WTC11 (cell line): Measurements from ENCODE around the gene GPD1. TPM values are rescaled to one million over a fixed set of nuclear protein-coding genes. Genes with fewer than 3 reads are reported as not detected.

Experiments
- ATAC-seq: fragments of 200-7000 bp; cut with Tn5 transposase; 2 replicates; pipeline ENCODE4 v1.10.0; 2021; ENCODE audit warnings: mild to moderate bottlenecking, moderate library complexity
- CTCF ChIA-PET: fragments of 300-600 bp; sonication (Branson Sonifier 250); formaldehyde crosslinking; loops from one replicate; lab custom pipeline; 2021; ENCODE audit warnings: antibody characterized with exemption; lab: Charles Lee
- POLR2A ChIA-PET: fragments of 350-600 bp; sonication (Branson Sonifier 250); formaldehyde crosslinking; loops from one replicate; lab custom pipeline; 2021; ENCODE audit warnings: antibody characterized with exemption; lab: Charles Lee
- DNase-seq: peaks from one replicate; pipeline ENCODE4 v3.0.0; 2021; ENCODE audit warnings: low spot score
- H3K27ac Mint-ChIP-seq: 2 replicates; pipeline ENCODE4 v1.8.0; 2021; ENCODE audit warnings: mixed read lengths
- H3K27me3 Mint-ChIP-seq: 2 replicates; pipeline ENCODE4 v1.8.0; 2021; ENCODE audit warnings: low read depth, mild to moderate bottlenecking, moderate library complexity, mixed read lengths
- H3K36me3 Mint-ChIP-seq: 2 replicates; pipeline ENCODE4 v1.8.0; 2021; ENCODE audit warnings: mixed read lengths
- H3K4me1 Mint-ChIP-seq: 2 replicates; pipeline ENCODE4 v1.8.0; 2022; ENCODE audit warnings: mixed read lengths
- H3K4me3 Mint-ChIP-seq: 2 replicates; pipeline ENCODE4 v1.8.0; 2021; ENCODE audit warnings: mild to moderate bottlenecking, moderate library complexity, mixed read lengths
- H3K9me3 Mint-ChIP-seq: 2 replicates; pipeline ENCODE4 v1.8.0; 2021; ENCODE audit warnings: mixed read lengths
- AR ChIP-seq: fragments of 250-450 bp; sonication (Bioruptor Pico); IDR thresholded peaks from 2 replicates; pipeline ENCODE4 v1.9.0; 2021; ENCODE audit warnings: mild to moderate bottlenecking
- ATF6 ChIP-seq: sonication (generic); formaldehyde crosslinking; IDR thresholded peaks from 2 replicates; pipeline ENCODE4 v1.8.1; 2023; ENCODE audit warnings: mild to moderate bottlenecking, missing genetic modification reagents
- CBFB ChIP-seq: sonication (generic); formaldehyde crosslinking; IDR thresholded peaks from 2 replicates; pipeline ENCODE4 v1.8.1; 2022; ENCODE audit warnings: mild to moderate bottlenecking, low read depth, missing genetic modification reagents
- CTCF ChIP-seq: fragments of 200-600 bp; IDR thresholded peaks from 2 replicates; pipeline ENCODE4 v1.8.0; 2022; ENCODE audit warnings: antibody characterized with exemption
- ELF4 ChIP-seq: sonication (generic); formaldehyde crosslinking; IDR thresholded peaks from 2 replicates; pipeline ENCODE4 v1.8.1; 2022; ENCODE audit warnings: low read depth, mild to moderate bottlenecking, moderate library complexity, missing genetic modification reagents
- FOXP1 ChIP-seq: sonication (generic); formaldehyde crosslinking; IDR thresholded peaks from 2 replicates; pipeline ENCODE4 v1.8.0; 2022; ENCODE audit warnings: missing genetic modification reagents, mild to moderate bottlenecking, moderate library complexity, borderline replicate concordance
- GRHL2 ChIP-seq: fragments of 250-450 bp; sonication (Bioruptor Pico); IDR thresholded peaks from 2 replicates; pipeline ENCODE4 v1.8.0; 2022; ENCODE audit warnings: mild to moderate bottlenecking, moderate library complexity; ENCODE audit not compliant: insufficient replicate concordance, severe bottlenecking
- GTF2I ChIP-seq: fragments of 250-450 bp; sonication (Bioruptor Pico); conservative IDR thresholded peaks from 2 replicates; pipeline ENCODE4 v1.4.0; 2021; ENCODE audit warnings: mild to moderate bottlenecking
- HMGXB4 ChIP-seq: sonication (generic); formaldehyde crosslinking; IDR thresholded peaks from 2 replicates; pipeline ENCODE4 v1.8.1; 2023; ENCODE audit warnings: mild to moderate bottlenecking, moderate library complexity, missing genetic modification reagents
- RELA ChIP-seq: sonication (generic); formaldehyde crosslinking; IDR thresholded peaks from 2 replicates; pipeline ENCODE4 v1.8.1; 2022; ENCODE audit warnings: missing genetic modification reagents, mild to moderate bottlenecking, borderline replicate concordance
- SMAD3 ChIP-seq: sonication (generic); formaldehyde crosslinking; IDR thresholded peaks from 2 replicates; pipeline ENCODE4 v1.8.0; 2022; ENCODE audit warnings: missing genetic modification reagents, mild to moderate bottlenecking, borderline replicate concordance
- ZNF138 ChIP-seq: sonication (generic); formaldehyde crosslinking; conservative IDR thresholded peaks from 2 replicates; pipeline ENCODE4 v1.8.1; 2022; ENCODE audit warnings: mild to moderate bottlenecking, moderate library complexity, missing genetic modification reagents
- ZNF263 ChIP-seq: sonication (generic); formaldehyde crosslinking; IDR thresholded peaks from 2 replicates; pipeline ENCODE4 v1.8.1; 2022; ENCODE audit warnings: low read depth, mild to moderate bottlenecking, moderate library complexity, missing genetic modification reagents
- ZNF281 ChIP-seq: sonication (generic); formaldehyde crosslinking; IDR thresholded peaks from 2 replicates; pipeline ENCODE4 v1.8.0; 2023; ENCODE audit warnings: mild to moderate bottlenecking, missing genetic modification reagents
- total RNA-seq: library from RNA; stranded (reverse); gene quantifications from 3 replicates; pipeline ENCODE4 v1.2.3, GENCODE V29; 2021

Gene GPD1
- total RNA-seq, 1 experiment from 2014 or later: 0.77 TPM

- no peak overlapping the region for H3K4me3 Mint-ChIP-seq
- no peak overlapping the region for H3K27ac Mint-ChIP-seq
- TF ChIP-seq GRHL2 (CRISPR knock-in tag) (no peak), ATF6 (CRISPR knock-in tag) (no peak), RELA (CRISPR knock-in tag) (no peak), ZNF281 (no peak), HMGXB4 (CRISPR knock-in tag) (no peak)
- CTCF ChIA-PET: interaction anchor here (1.0 to 3.8 kb wide), 11 partner anchors 12 to 241 kb away, joined by 4 to 25 read pairs (median 9); partner anchors contain the start of genes COX14, LIMA1 and SMARCD1
- no peaks in the 10 kb centered on the region for H3K9me3 Mint-ChIP-seq
- no peaks in the 10 kb centered on the region for H3K27me3 Mint-ChIP-seq
- H3K36me3 Mint-ChIP-seq: no peaks in the 10 kb centered on the region
- POLR2A ChIA-PET: no interaction called here
- ATAC-seq (no peak), DNase-seq (no peak)
- H3K4me1 Mint-ChIP-seq: peaks cover 20% of the 10 kb centered on the region
Measured at GRCh38 chr12:50073712-50074111, 30.1 kb upstream of the GPD1 start.

- CTCF ChIA-PET: interaction anchor here (0.9 to 3.8 kb wide), 12 partner anchors 10 to 239 kb away, joined by 4 to 25 read pairs (median 9); partner anchors contain the start of genes COX14, LIMA1 and SMARCD1
- DNase-seq (peak; percentile 93), ATAC-seq (peak; percentile 93)
- no peaks in the 10 kb centered on the region for H3K9me3 Mint-ChIP-seq
- no peaks in the 10 kb centered on the region for H3K36me3 Mint-ChIP-seq
- POLR2A ChIA-PET: interaction anchor here (0.7 kb wide), 1 partner anchor 247 kb away, joined by 3 read pairs; the partner anchor contains the start of gene NCKAP5L
- peak overlapping the region; percentile 72; the same call in 1 of the 2 replicates for H3K27ac Mint-ChIP-seq
- TF ChIP-seq ZNF138 (CRISPR knock-in tag): no peak
- peak; percentile 84 for TF ChIP-seq CTCF
- H3K4me3 Mint-ChIP-seq: no peak overlapping the region
- H3K27me3 Mint-ChIP-seq: peaks cover 8% of the 10 kb centered on the region
- H3K4me1 Mint-ChIP-seq: peaks cover 18% of the 10 kb centered on the region
Measured at GRCh38 chr12:50074936-50075807, 28.6 kb upstream of the GPD1 start.

- Mint-ChIP-seq H3K4me3 (no peak overlapping the region), H3K4me1 (peaks cover 16% of the 10 kb centered on the region), H3K9me3 (no peaks in the 10 kb centered on the region), H3K27ac (no peak overlapping the region), H3K36me3 (no peaks in the 10 kb centered on the region), H3K27me3 (peaks cover 14% of the 10 kb centered on the region)
- POLR2A ChIA-PET: no interaction called here
- CTCF ChIA-PET: interaction anchor here (1.2 to 3.8 kb wide), 6 partner anchors 9 to 239 kb away, joined by 4 to 25 read pairs (median 8); partner anchors contain the start of gene COX14
- no peak for DNase-seq
- ATAC-seq: no peak
- no peak for TF ChIP-seq CBFB (CRISPR knock-in tag)
- TF ChIP-seq SMAD3 (CRISPR knock-in tag): no peak
- no peak for TF ChIP-seq ELF4
- no peak for TF ChIP-seq ZNF138 (CRISPR knock-in tag)
- TF ChIP-seq GTF2I (CRISPR knock-in tag): no peak
- no peak for TF ChIP-seq AR (CRISPR knock-in tag)
- TF ChIP-seq ZNF263 (CRISPR knock-in tag): no peak
- TF ChIP-seq FOXP1 (CRISPR knock-in tag): no peak
Measured at GRCh38 chr12:50075808-50076170, 28.0 kb upstream of the GPD1 start.
